Tibial nerve (tissue), 4 donors: ENCODE measurements around the gene ADRA2C. TPM values are rescaled to one million over a fixed set of nuclear protein-coding genes. Genes with fewer than 3 reads are reported as not detected.

ENCODE experiments used
- DNase-seq, 2 donors: peaks; one replicate each; pipeline ENCODE4 v3.0.0-alpha.2; 2019; ENCODE audit warnings: low spot score in 2 of 2
- H3K27ac ChIP-seq, 4 donors: fragments of 200-600 bp; sonication (generic) in 3 of 4; one replicate each; pipeline ENCODE4 v1.5.1; 2017 to 2019; ENCODE audit warnings: mild to moderate bottlenecking in 1 of 4
- H3K27me3 ChIP-seq, 2 donors: fragments of 200-600 bp; sonication (generic) in 1 of 2; one replicate each; pipeline versions ENCODE4 v1.5.1 to v1.6.0; 2017 to 2019
- H3K36me3 ChIP-seq, 3 donors: fragments of 200-600 bp; sonication (generic); one replicate each; pipeline ENCODE4 v1.5.1; 2018 to 2019
- H3K4me1 ChIP-seq, 4 donors: fragments of 200-600 bp; sonication (generic) in 3 of 4; one replicate each; pipeline ENCODE4 v1.5.1; 2017 to 2019
- H3K4me3 ChIP-seq, 4 donors: fragments of 200-600 bp; sonication (generic) in 3 of 4; one replicate each; pipeline ENCODE4 v1.5.1; 2017 to 2019; ENCODE audit warnings: mild to moderate bottlenecking in 1 of 4, moderate library complexity in 1 of 4
- H3K9me3 ChIP-seq, 4 donors: fragments of 200-600 bp; sonication (generic) in 3 of 4; one replicate each; pipeline ENCODE4 v1.5.1; 2017 to 2019
- EP300 ChIP-seq, 2 donors: sonication (generic); formaldehyde crosslinking; IDR thresholded peaks; one replicate each; pipeline ENCODE4 v1.6.1; 2017; ENCODE audit warnings: antibody characterized with exemption in 2 of 2, mild to moderate bottlenecking in 1 of 2
- POLR2A ChIP-seq, 2 donors: fragments of 450-650 bp; IDR thresholded peaks; one replicate each; pipeline ENCODE4 v1.6.1; 2017; ENCODE audit warnings: antibody characterized with exemption in 2 of 2, mild to moderate bottlenecking in 2 of 2, moderate library complexity in 2 of 2
- WGBS, 2 donors: methylation state at CpG; one replicate each; pipeline ENCODE4 v1.1.5; 2018; 5-methylcytosine and 5-hydroxymethylcytosine counted together
- total RNA-seq, 4 donors: library from RNA; depleted of rRNA; stranded (reverse); fragments of >200 nt; gene quantifications; one replicate each; pipeline ENCODE4 v1.1.0, GENCODE V29; 2016
- TF ChIP-seq, protein P1 (sequence below), 5 experiments: fragments of 200-600 bp in 3 of 5; fragments of 450-650 bp in 2 of 5; sonication (generic) in 3 of 5; IDR thresholded peaks; one replicate each; pipeline ENCODE4 v1.5.1; 2016 to 2019; ENCODE audit warnings: antibody characterized with exemption in 5 of 5, mild to moderate bottlenecking in 3 of 5, moderate library complexity in 2 of 5

ADRA2C gene
- total RNA-seq, 4 donors from 2014 or later: 3.1 to 13.2 (median 7.5) TPM

DNA sequence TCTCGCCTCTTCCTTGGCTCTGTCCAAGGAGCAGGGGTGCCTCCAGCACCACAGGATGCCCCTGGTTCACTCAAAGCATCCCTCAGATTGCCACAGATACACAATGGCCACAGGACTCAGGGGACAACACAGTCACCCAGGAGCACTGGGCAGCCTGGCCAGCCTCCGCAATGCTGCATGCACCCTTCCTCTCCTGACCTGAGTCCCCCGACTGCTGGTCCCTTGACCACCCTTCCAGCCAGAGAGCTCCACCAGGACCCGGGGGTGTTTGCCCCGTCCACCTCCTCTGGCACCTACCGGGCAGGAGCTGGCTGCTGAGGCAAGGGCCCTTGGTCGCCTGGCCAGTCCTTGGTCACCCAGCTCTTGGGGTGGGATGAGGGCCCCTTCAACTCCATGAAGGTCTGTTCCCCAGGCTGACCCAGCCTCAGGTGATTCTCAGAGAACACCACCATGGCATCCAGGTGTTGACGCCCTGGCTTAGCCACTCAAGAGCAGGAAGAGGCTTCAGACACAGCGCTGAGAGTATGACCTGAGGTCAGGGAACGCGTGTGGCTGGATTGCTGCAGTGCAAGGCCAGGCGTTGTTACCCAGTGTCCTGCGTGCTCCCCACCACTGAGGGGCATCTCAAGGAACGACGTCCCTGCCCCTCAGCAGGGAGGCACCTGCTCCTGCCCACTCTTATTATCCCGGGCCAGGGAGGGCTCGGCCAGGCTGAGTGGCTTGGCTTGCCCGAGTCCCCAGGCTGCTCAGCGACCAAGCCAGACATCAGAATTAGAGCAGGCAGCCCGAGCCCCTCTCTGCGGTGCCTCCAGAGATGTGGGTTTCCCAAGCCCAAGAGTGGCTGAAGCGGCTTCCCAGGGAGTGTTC lies 10.2 kb downstream of the ADRA2C start:
- WGBS, 2 donors: 82 to 84% methylated on average over 22 of the region's 22 CpGs
- Histone ChIP-seq H3K27ac (no peak overlapping the region), H3K4me1 (peaks cover 0 to 4% (median 0%) of the 10 kb centered on the region in 4 donors), H3K27me3 (peaks cover 0 to 8% of the 10 kb centered on the region in 2 donors), H3K9me3 (peaks cover 0 to 12% (median 0%) of the 10 kb centered on the region in 4 donors), H3K36me3 (no peaks in the 10 kb centered on the region), H3K4me3 (no peak overlapping the region)
- DNase-seq: no peak
- TF ChIP-seq EP300 (IDR thresholded peaks at IDR 0.05): no peak

- no peaks in the 10 kb centered on the region for H3K36me3 ChIP-seq
- peaks cover 0 to 13% of the 10 kb centered on the region in 2 donors for H3K27me3 ChIP-seq
- WGBS, 2 donors: 61 to 72% methylated on average over 4 to 5 of the region's 5 CpGs
Observed at GRCh38 chr4:3777033-3777390, 10.8 kb downstream of the ADRA2C start.

GRCh38 chr4:3777669-3778068 lies 11.5 kb downstream of the ADRA2C start:
- no peaks in the 10 kb centered on the region for H3K36me3 ChIP-seq
- H3K27ac ChIP-seq: no peak overlapping the region
- H3K4me3 ChIP-seq: no peak overlapping the region
- peaks cover 0 to 18% of the 10 kb centered on the region in 2 donors for H3K27me3 ChIP-seq
- TF ChIP-seq EP300 (IDR thresholded peaks at IDR 0.05): no peak
- TF ChIP-seq, protein P1, sequence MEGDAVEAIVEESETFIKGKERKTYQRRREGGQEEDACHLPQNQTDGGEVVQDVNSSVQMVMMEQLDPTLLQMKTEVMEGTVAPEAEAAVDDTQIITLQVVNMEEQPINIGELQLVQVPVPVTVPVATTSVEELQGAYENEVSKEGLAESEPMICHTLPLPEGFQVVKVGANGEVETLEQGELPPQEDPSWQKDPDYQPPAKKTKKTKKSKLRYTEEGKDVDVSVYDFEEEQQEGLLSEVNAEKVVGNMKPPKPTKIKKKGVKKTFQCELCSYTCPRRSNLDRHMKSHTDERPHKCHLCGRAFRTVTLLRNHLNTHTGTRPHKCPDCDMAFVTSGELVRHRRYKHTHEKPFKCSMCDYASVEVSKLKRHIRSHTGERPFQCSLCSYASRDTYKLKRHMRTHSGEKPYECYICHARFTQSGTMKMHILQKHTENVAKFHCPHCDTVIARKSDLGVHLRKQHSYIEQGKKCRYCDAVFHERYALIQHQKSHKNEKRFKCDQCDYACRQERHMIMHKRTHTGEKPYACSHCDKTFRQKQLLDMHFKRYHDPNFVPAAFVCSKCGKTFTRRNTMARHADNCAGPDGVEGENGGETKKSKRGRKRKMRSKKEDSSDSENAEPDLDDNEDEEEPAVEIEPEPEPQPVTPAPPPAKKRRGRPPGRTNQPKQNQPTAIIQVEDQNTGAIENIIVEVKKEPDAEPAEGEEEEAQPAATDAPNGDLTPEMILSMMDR (IDR thresholded peaks at IDR 0.05): no peak
- no peak for TF ChIP-seq POLR2A (IDR thresholded peaks at IDR 0.05)
- WGBS, 2 donors: 81 to 87% methylated on average over 13 of the region's 13 CpGs
- no peaks in the 10 kb centered on the region for H3K4me1 ChIP-seq
- no peak for DNase-seq
- H3K9me3 ChIP-seq: peaks cover 0 to 23% (median 0%) of the 10 kb centered on the region in 4 donors

More at GRCh38 chr4:3777033-3777390, 10.8 kb downstream of the ADRA2C start:
- Histone ChIP-seq H3K4me1 (no peaks in the 10 kb centered on the region), H3K27ac (no peak overlapping the region), H3K9me3 (peaks cover 0 to 18% (median 0%) of the 10 kb centered on the region in 4 donors), H3K4me3 (no peak overlapping the region)
- TF ChIP-seq EP300 (IDR thresholded peaks at IDR 0.05): no peak
- no peak for TF ChIP-seq POLR2A (IDR thresholded peaks at IDR 0.05)
- TF ChIP-seq, protein P1 (IDR thresholded peaks at IDR 0.05): no peak
- no peak for DNase-seq

GRCh38 chr4:3779509-3779908 lies 13.3 kb downstream of the ADRA2C start:
- Histone ChIP-seq H3K27me3 (peaks cover 0 to 26% of the 10 kb centered on the region in 2 donors), H3K4me1 (no peaks in the 10 kb centered on the region), H3K27ac (no peak overlapping the region), H3K9me3 (peaks cover 0 to 23% (median 0%) of the 10 kb centered on the region in 4 donors), H3K36me3 (no peaks in the 10 kb centered on the region), H3K4me3 (no peak overlapping the region)
- TF ChIP-seq, protein P1 (IDR thresholded peaks at IDR 0.05): no peak
- no peak for TF ChIP-seq EP300 (IDR thresholded peaks at IDR 0.05)
- no peak for TF ChIP-seq POLR2A (IDR thresholded peaks at IDR 0.05)
- WGBS, 2 donors: 51 to 77% methylated on average over 4 to 5 of the region's 6 CpGs
- no peak for DNase-seq

DNA sequence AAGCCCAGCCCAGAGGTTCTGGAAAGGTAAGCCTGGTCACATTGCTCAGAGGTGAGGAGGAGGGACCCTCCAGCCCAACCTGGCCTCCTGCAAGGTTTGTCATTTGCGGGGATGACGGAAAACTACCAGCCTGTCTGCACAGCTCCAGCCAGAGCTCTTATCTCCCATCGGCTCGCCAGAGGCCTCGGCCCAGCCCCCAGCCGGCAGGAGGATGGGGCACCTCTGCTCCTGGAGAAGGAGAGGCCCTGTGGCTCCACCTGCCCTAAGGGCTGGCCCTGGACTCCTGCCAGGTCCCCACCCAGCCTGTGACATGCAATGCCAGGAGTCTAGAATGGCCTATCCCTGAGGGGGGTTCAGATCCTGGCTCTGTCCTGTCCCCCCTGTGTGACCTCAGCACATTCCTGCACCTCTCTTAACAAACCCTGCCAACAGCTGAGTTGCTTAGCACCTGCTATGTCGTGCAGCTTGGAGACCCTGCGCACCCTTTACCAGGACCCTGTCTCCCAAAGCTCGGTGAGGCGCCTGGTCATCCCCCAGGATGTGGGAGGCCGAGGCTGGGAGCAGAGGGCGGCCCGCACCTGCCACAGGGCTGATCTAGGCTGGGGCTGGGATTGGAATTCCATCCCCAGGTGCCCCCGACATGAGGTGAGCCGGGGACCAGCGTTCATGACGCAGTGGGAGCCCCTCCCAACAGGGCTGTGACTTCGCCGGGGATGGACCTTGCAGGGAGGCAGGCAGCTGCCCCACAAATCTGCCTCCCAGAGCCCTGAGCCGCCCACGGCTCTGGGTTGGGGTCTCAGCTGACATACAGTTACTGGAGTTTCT lies 14.4 kb downstream of the ADRA2C start:
- Histone ChIP-seq H3K4me1 (no peaks in the 10 kb centered on the region), H3K4me3 (no peak overlapping the region), H3K27me3 (peaks cover 0 to 26% of the 10 kb centered on the region in 2 donors), H3K9me3 (peaks cover 0 to 23% (median 0%) of the 10 kb centered on the region in 4 donors), H3K36me3 (no peaks in the 10 kb centered on the region), H3K27ac (no peak overlapping the region)
- 62 to 64% methylated on average over 15 of the region's 21 CpGs for WGBS, 2 donors
- no peak for DNase-seq
- no peak for TF ChIP-seq EP300 (IDR thresholded peaks at IDR 0.05)
- TF ChIP-seq, protein P1 (IDR thresholded peaks at IDR 0.05): no peak
- TF ChIP-seq POLR2A (IDR thresholded peaks at IDR 0.05): no peak
